Peyer's patch (tissue), 4 donors: ENCODE results near the gene RNF17.

Experiments
- CTCF ChIP-seq, 6 experiments: fragments of 450-650 bp in 4 of 6; fragments of 200-600 bp in 2 of 6; sonication (generic) in 1 of 6; IDR thresholded peaks; one replicate each; pipeline ENCODE4 v1.5.1; 2017 to 2019; ENCODE audit warnings: antibody characterized with exemption in 6 of 6, mild to moderate bottlenecking in 3 of 6, moderate library complexity in 1 of 6
- POLR2A ChIP-seq, 2 donors: fragments of 450-650 bp; IDR thresholded peaks; one replicate each; pipeline ENCODE4 v1.5.1; 2017; ENCODE audit warnings: antibody characterized with exemption in 2 of 2, mild to moderate bottlenecking in 2 of 2, moderate library complexity in 2 of 2

GRCh38 chr13:24906268-24906667 is 142.3 kb downstream of the RNF17 start:
- TF ChIP-seq CTCF (IDR thresholded peaks at IDR 0.05) (no peak), POLR2A (IDR thresholded peaks at IDR 0.05) (no peak)
